ENCODE data around the gene DOCK10.

DNA sequence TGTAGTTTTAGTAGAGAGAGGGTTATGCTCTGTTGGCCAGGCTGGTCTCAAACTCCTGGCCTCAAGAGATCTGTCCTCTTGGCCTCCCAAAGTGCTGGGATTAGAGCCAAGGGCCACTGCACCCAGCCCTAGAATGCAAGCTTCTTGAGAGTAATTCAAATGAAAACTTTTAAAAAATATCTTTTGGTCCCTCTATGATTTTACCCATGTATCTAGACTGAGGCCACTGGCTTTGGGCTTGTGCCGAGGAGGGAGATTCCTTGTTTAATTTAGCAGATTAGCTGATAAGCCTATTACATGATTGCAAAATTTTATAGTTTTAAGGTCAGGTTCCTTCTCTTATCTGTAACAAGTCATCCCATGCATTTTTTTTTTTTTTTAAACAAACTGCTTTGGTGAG, 266.6 kb downstream of the DOCK10 start:
- TF ChIP-seq, protein P1, sequence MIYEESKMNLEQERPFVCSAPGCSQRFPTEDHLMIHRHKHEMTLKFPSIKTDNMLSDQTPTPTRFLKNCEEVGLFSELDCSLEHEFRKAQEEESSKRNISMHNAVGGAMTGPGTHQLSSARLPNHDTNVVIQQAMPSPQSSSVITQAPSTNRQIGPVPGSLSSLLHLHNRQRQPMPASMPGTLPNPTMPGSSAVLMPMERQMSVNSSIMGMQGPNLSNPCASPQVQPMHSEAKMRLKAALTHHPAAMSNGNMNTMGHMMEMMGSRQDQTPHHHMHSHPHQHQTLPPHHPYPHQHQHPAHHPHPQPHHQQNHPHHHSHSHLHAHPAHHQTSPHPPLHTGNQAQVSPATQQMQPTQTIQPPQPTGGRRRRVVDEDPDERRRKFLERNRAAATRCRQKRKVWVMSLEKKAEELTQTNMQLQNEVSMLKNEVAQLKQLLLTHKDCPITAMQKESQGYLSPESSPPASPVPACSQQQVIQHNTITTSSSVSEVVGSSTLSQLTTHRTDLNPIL (CRISPR knock-in tag; IDR thresholded peaks at IDR 0.05; ENCODE audit: low read depth) = no peak
- TF ChIP-seq, protein P2, sequence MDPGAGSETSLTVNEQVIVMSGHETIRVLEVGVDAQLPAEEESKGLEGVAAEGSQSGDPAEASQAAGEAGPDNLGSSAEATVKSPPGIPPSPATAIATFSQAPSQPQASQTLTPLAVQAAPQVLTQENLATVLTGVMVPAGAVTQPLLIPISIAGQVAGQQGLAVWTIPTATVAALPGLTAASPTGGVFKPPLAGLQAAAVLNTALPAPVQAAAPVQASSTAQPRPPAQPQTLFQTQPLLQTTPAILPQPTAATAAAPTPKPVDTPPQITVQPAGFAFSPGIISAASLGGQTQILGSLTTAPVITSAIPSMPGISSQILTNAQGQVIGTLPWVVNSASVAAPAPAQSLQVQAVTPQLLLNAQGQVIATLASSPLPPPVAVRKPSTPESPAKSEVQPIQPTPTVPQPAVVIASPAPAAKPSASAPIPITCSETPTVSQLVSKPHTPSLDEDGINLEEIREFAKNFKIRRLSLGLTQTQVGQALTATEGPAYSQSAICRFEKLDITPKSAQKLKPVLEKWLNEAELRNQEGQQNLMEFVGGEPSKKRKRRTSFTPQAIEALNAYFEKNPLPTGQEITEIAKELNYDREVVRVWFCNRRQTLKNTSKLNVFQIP (CRISPR knock-in tag; IDR thresholded peaks at IDR 0.05; ENCODE audit: borderline replicate concordance, low read depth) = no peak
- TF ChIP-seq ZFP30 (CRISPR knock-in tag; IDR thresholded peaks at IDR 0.05) = no peak
- no peak for TF ChIP-seq CSDC2 (CRISPR knock-in tag; IDR thresholded peaks at IDR 0.05)
